Activated CD8-positive, alpha-beta T cell treated with anti-CD3 and anti-CD28 coated beads for 36 hours (primary cell): ENCODE measurements around the gene VEGFB. TPM values are rescaled to one million over a fixed set of nuclear protein-coding genes. Genes with fewer than 3 reads are reported as not detected.

Source experiments
- ATAC-seq: fragments of 200-7000 bp; cut with Tn5 transposase; one replicate; pipeline ENCODE4 v1.10.0; 2021; ENCODE audit warnings: mild to moderate bottlenecking, moderate library complexity
- CTCF ChIA-PET: fragments of 350-600 bp; sonication (Branson Sonifier 250); formaldehyde crosslinking; loops from one replicate; lab custom pipeline; 2021; ENCODE audit warnings: antibody characterized with exemption; lab: Charles Lee
- POLR2A ChIA-PET: fragments of 350-600 bp; sonication (Branson Sonifier 250); formaldehyde crosslinking; loops from one replicate; lab custom pipeline; 2021; ENCODE audit warnings: antibody characterized with exemption; lab: Charles Lee
- DNase-seq: peaks from one replicate; pipeline ENCODE4 v3.0.0-alpha.2; 2020
- H3K27ac Mint-ChIP-seq: one replicate; pipeline ENCODE4 v1.8.0; 2021; ENCODE audit warnings: mild to moderate bottlenecking, mixed read lengths
- H3K27me3 Mint-ChIP-seq: one replicate; pipeline ENCODE4 v1.8.0; 2021; ENCODE audit warnings: mixed read lengths
- H3K36me3 Mint-ChIP-seq: one replicate; pipeline ENCODE4 v1.8.0; 2021; ENCODE audit warnings: low read depth, mixed read lengths
- H3K4me1 Mint-ChIP-seq: one replicate; pipeline ENCODE4 v1.8.0; 2021; ENCODE audit warnings: low read depth, mixed read lengths
- H3K4me3 Mint-ChIP-seq: one replicate; pipeline ENCODE4 v1.8.0; 2021; ENCODE audit warnings: mild to moderate bottlenecking, moderate library complexity, mixed read lengths
- H3K9me3 Mint-ChIP-seq: one replicate; pipeline ENCODE4 v1.8.0; 2021; ENCODE audit warnings: mixed read lengths
- CTCF ChIP-seq: fragments of 200-600 bp; IDR thresholded peaks from one replicate; pipeline ENCODE4 v1.8.0; 2022; ENCODE audit warnings: antibody characterized with exemption, mild to moderate bottlenecking
- intact Hi-C: fragments of 100-400 bp; cut with micrococcal nuclease; formaldehyde crosslinking; loops from one replicate; pipeline ENCODE4 v1.10.0; 2022
- total RNA-seq, 2 experiments: library from RNA; stranded (reverse); gene quantifications; one replicate each; pipeline ENCODE4 v1.2.3, GENCODE V29; 2021

The VEGFB gene
- total RNA-seq, 2 experiments from 2014 or later, result 86.6 to 104 TPM

- no peak for TF ChIP-seq CTCF
- Mint-ChIP-seq H3K4me1 (peaks cover 38% of the 10 kb centered on the region), H3K9me3 (no peaks in the 10 kb centered on the region), H3K36me3 (peaks cover 35% of the 10 kb centered on the region), H3K27ac (peak overlapping the region; percentile 98), H3K27me3 (no peaks in the 10 kb centered on the region), H3K4me3 (no peak overlapping the region)
- DNase-seq, result no peak
- intact Hi-C loops, result no loop called here
- ATAC-seq, result no peak
- ChIA-PET CTCF (interaction anchor here (0.6 to 2.2 kb wide), 4 partner anchors 11 to 66 kb away, joined by 3 to 10 read pairs (median 4); partner anchors contain the start of genes FERMT3, NUDT22 and TRPT1), POLR2A (interaction anchor here (0.9 to 2.7 kb wide), 11 partner anchors 9 to 80 kb away, joined by 3 to 12 read pairs (median 3); partner anchors contain the start of genes FERMT3, PLCB3, PRDX5 and TRMT112)
Measured at GRCh38 chr11:64238076-64238475, 3.7 kb downstream of the VEGFB start.

GRCh38 chr11:64238999-64239398, 4.6 kb downstream of the VEGFB start:
- ATAC-seq (no peak), DNase-seq (no peak)
- H3K9me3 Mint-ChIP-seq, result no peaks in the 10 kb centered on the region
- CTCF ChIA-PET, result interaction anchor here (1.1 to 2.2 kb wide), 3 partner anchors 12 to 35 kb away, joined by 4 to 10 read pairs (median 5); partner anchors contain the start of genes FERMT3, NUDT22 and TRPT1
- intact Hi-C loops, result no loop called here
- H3K4me3 Mint-ChIP-seq, result no peak overlapping the region
- TF ChIP-seq CTCF, result no peak
- H3K36me3 Mint-ChIP-seq, result peaks cover 44% of the 10 kb centered on the region
- peaks cover 46% of the 10 kb centered on the region for H3K4me1 Mint-ChIP-seq
- POLR2A ChIA-PET, result interaction anchor here (0.9 to 2.7 kb wide), 10 partner anchors 8 to 79 kb away, joined by 3 to 12 read pairs (median 4); partner anchors contain the start of genes FERMT3, PLCB3, PRDX5 and TRMT112
- H3K27me3 Mint-ChIP-seq, result no peaks in the 10 kb centered on the region
- peak overlapping the region; percentile 98 for H3K27ac Mint-ChIP-seq

GRCh38 chr11:64239662-64240434, 5.5 kb downstream of the VEGFB start:
- H3K9me3 Mint-ChIP-seq, result no peaks in the 10 kb centered on the region
- TF ChIP-seq CTCF, result no peak
- POLR2A ChIA-PET, result interaction anchor here (0.7 to 2.1 kb wide), 10 partner anchors 8 to 77 kb away, joined by 3 to 5 read pairs (median 3); partner anchors contain the start of genes ESRRA, FERMT3 and TRMT112
- H3K27ac Mint-ChIP-seq, result peak overlapping the region; percentile 98
- ATAC-seq (no peak), DNase-seq (peak; percentile 63)
- CTCF ChIA-PET, result interaction anchor here (2.2 kb wide), 1 partner anchor 13 kb away, joined by 10 read pairs; the partner anchor contains the start of genes NUDT22 and TRPT1
- H3K4me3 Mint-ChIP-seq, result peak overlapping the region; percentile 93
- H3K4me1 Mint-ChIP-seq, result peaks cover 50% of the 10 kb centered on the region
- H3K36me3 Mint-ChIP-seq, result peaks cover 47% of the 10 kb centered on the region
- no peaks in the 10 kb centered on the region for H3K27me3 Mint-ChIP-seq
- intact Hi-C loops, result loop anchor here (10.0 kb wide), 1 partner anchor 65 kb away; the partner anchor contains the start of genes CATSPERZ and ESRRA

- TF ChIP-seq CTCF, result no peak
- ChIA-PET CTCF (interaction anchor here (0.7 to 0.9 kb wide), 5 partner anchors 10 to 77 kb away, joined by 3 to 4 read pairs (median 4); partner anchors contain the start of genes PRDX5 and TRMT112), POLR2A (interaction anchor here (0.7 to 5.4 kb wide), 17 partner anchors 9 to 76 kb away, joined by 3 to 41 read pairs (median 4); partner anchors contain the start of genes DNAJC4, ESRRA, FERMT3 and NUDT22)
- peaks cover 44% of the 10 kb centered on the region for H3K4me1 Mint-ChIP-seq
- no peaks in the 10 kb centered on the region for H3K9me3 Mint-ChIP-seq
- H3K27me3 Mint-ChIP-seq, result no peaks in the 10 kb centered on the region
- peak; percentile 98 for DNase-seq
- H3K4me3 Mint-ChIP-seq, result peak within 1 kb of the TSS; percentile 93
- intact Hi-C loops, result loop anchor here (10.0 kb wide), 1 partner anchor 64 kb away; the partner anchor contains the start of genes CATSPERZ and ESRRA
- peaks cover 45% of the 10 kb centered on the region for H3K36me3 Mint-ChIP-seq
- peak; percentile 64 for ATAC-seq
- H3K27ac Mint-ChIP-seq, result peak within 1 kb of the TSS; percentile 98
Measured at GRCh38 chr11:64240435-64241240, 6.3 kb downstream of the VEGFB start, which contains the start of gene FKBP2. Gene FKBP2, plus strand, starts transcription at chr11:64241095. Its CDS starts 1,293 bp downstream, at chr11:64242388.
